ENCODE measurements around the gene ERICH3.

DNA sequence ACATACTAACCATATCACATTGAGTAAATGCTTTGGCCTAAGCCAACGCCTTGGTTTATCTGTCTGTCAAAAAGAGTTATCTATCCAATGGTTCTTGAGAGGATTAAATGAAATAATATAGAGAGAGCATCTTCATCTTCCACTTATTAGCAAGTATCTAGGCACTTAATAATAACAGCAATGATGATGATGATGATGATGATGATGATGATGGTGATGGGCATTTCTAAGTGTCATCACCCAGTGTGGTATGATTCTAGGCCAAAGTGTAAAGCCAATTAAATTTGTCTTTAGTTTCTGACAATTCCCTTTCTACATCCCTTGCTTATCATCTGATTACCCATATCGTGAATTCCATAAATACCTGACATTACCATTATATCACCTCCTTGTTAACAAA, 95.5 kb downstream of the ERICH3 start:
- TF ChIP-seq EZH2 (IDR thresholded peaks at IDR 0.05) = no peak
- TF ChIP-seq POLR2AphosphoS5 (IDR thresholded peaks at IDR 0.05; ENCODE audit: borderline replicate concordance, low read depth, low read length) = no peak
- no peak for TF ChIP-seq FOXP2 (optimal IDR thresholded peaks at IDR 0.05; ENCODE audit: control extremely low read depth, extremely low read length, insufficient read depth)

Measured in SK-N-MC (cell line).